ENCODE results near the gene UXT. TPM values are rescaled to one million over a fixed set of nuclear protein-coding genes. Genes with fewer than 3 reads are reported as not detected.

UXT gene
- total and polyA plus RNA-seq, 9 of the 15 experiments (the other 6 are each of a cell fraction or from before 2014, with no cell fraction given): 141 to 300 (median 204) TPM

- in situ Hi-C loops (cut with MboI) (no loop called here), intact Hi-C loops (cut with micrococcal nuclease) (no loop called here)
- WGBS (ENCODE audit: insufficient coverage, low coverage, missing lambda C conversion rate): 93% methylated on average over 3 of the region's 31 CpGs
- FAIRE-seq: no peak
- ChIA-PET CTCF (ENCODE audit: low intra/inter-chr PET ratio) (no interaction called here), POLR2A (no interaction called here)
- no peaks in the 10 kb centered on the region for H3K9me3 ChIP-seq (replicated peaks; ENCODE audit: control insufficient read depth, insufficient read depth, low read depth, low read length)
- peaks cover 71% of the 10 kb centered on the region for H3K36me3 ChIP-seq (ENCODE audit: control insufficient read depth, insufficient read depth, low read length)
- no peak overlapping the region for H3K27ac ChIP-seq (ENCODE audit: extremely low read depth, low read depth, low read length)
- H3K9me1 ChIP-seq (ENCODE audit: control insufficient read depth, insufficient read depth, low read length): no peaks in the 10 kb centered on the region
- no peaks in the 10 kb centered on the region for H3K27me3 ChIP-seq (ENCODE audit: control insufficient read depth in 2 of 2, insufficient read depth in 2 of 2, low read length in 2 of 2)
- H3K4me2 ChIP-seq (ENCODE audit: insufficient read depth, low read length): no peak overlapping the region
- H3K4me3 ChIP-seq: no peak overlapping the region
- no peaks in the 10 kb centered on the region for H3K4me1 ChIP-seq (replicated peaks in 1 of 2; ENCODE audit: control insufficient read depth in 2 of 2, insufficient read depth in 2 of 2, low read length in 2 of 2)
- H3K9ac ChIP-seq (ENCODE audit: insufficient read depth in 1 of 2, low read depth in 2 of 2, low read length in 2 of 2): no peak overlapping the region
- no peak overlapping the region for H2AFZ ChIP-seq (ENCODE audit: low read depth, low read length)
- no TSS peak for BruUV-seq (replicated peaks)
- DNase-seq (ENCODE audit: extremely low read depth in 1 of 4, low spot score in 3 of 4): peak in 2 of 4 experiments; percentile 30 to 33
- no peaks in the 10 kb centered on the region; the same call in 1 of the 3 replicates for H3K79me2 ChIP-seq (ENCODE audit: control insufficient read depth, insufficient read depth, low read length)
- TF ChIP-seq TRIM28 (IDR thresholded peaks at IDR 0.05) (no peak), PKNOX1 (IDR thresholded peaks at IDR 0.05) (peak; percentile 89), RBFOX2 (IDR thresholded peaks at IDR 0.05; ENCODE audit: low read depth, low read length) (peak; percentile 39; the same call in 1 of the 2 replicates), POLR2G (IDR thresholded peaks at IDR 0.05; ENCODE audit: low read depth, low read length) (peak; percentile 46; the same call in 1 of the 2 replicates), SMARCE1 (IDR thresholded peaks at IDR 0.05) (no peak)
- no peaks in the 10 kb centered on the region for H4K20me1 ChIP-seq (replicated peaks; ENCODE audit: control insufficient read depth, insufficient read depth, low read length)
- ATAC-seq: peak; percentile 50; the same call in 2 of the 3 replicates
Measured at GRCh38 chrX:47637546-47638195, 21.3 kb downstream of the UXT start.
